Spleen (tissue), 11 donors: ENCODE results near the gene RAB3D. TPM values are rescaled to one million over a fixed set of nuclear protein-coding genes. Genes with fewer than 3 reads are reported as not detected.

Experiments
- DNase-seq: peaks from one replicate; pipeline ENCODE4 v3.0.0-alpha.2; 2020
- H3K27ac ChIP-seq, 8 donors: fragments of 200-600 bp; sonication (generic) in 7 of 8; 1 replicate in 4 of 8; 2 replicates in 4 of 8; pipeline versions ENCODE4 v1.5.0 to v1.8.0; 2016 to 2021; ENCODE audit warnings: inconsistent platforms in 4 of 8, mild to moderate bottlenecking in 4 of 8, moderate library complexity in 1 of 8
- H3K27me3 ChIP-seq, 7 donors: fragments of 200-600 bp; sonication (generic) in 6 of 7; replicated peaks in 1 of 7; 1 replicate in 4 of 7; 2 replicates in 3 of 7; pipeline versions ENCODE4 v1.5.0 to v1.8.0; 2016 to 2021; ENCODE audit warnings: inconsistent platforms in 3 of 7, mild to moderate bottlenecking in 1 of 7
- H3K36me3 ChIP-seq, 6 donors: fragments of 200-600 bp; sonication (generic) in 5 of 6; 1 replicate in 4 of 6; 2 replicates in 2 of 6; pipeline versions ENCODE4 v1.5.0 to v1.8.0; 2016 to 2021; ENCODE audit warnings: inconsistent platforms in 2 of 6
- H3K4me1 ChIP-seq, 6 donors: fragments of 200-600 bp; sonication (generic) in 5 of 6; 1 replicate in 3 of 6; 2 replicates in 3 of 6; pipeline versions ENCODE4 v1.5.0 to v1.8.0; 2016 to 2021; ENCODE audit warnings: inconsistent platforms in 3 of 6
- H3K4me3 ChIP-seq, 8 donors: fragments of 200-600 bp; sonication (generic) in 7 of 8; 1 replicate in 4 of 8; 2 replicates in 4 of 8; pipeline versions ENCODE4 v1.5.0 to v1.8.0; 2016 to 2021; ENCODE audit warnings: inconsistent platforms in 4 of 8, mild to moderate bottlenecking in 4 of 8, moderate library complexity in 2 of 8
- H3K9me3 ChIP-seq, 8 donors: fragments of 200-600 bp; sonication (generic) in 7 of 8; 1 replicate in 4 of 8; 2 replicates in 4 of 8; pipeline versions ENCODE4 v1.5.0 to v1.8.0; 2016 to 2021; ENCODE audit warnings: inconsistent platforms in 4 of 8
- POLR2A ChIP-seq, 3 donors: fragments of 450-650 bp; IDR thresholded peaks; one replicate each; pipeline ENCODE4 v1.5.1; 2017; ENCODE audit warnings: antibody characterized with exemption in 3 of 3, mild to moderate bottlenecking in 1 of 3
- POLR2AphosphoS5 ChIP-seq, 3 donors: sonication (generic); formaldehyde crosslinking; IDR thresholded peaks; one replicate each; pipeline ENCODE4 v1.5.1; 2017; ENCODE audit warnings: antibody characterized with exemption in 3 of 3
- WGBS, 5 donors: extraction: QIAGEN DNeasy Blood & Tissue Kit in 3 of 5; methylation state at CpG; one replicate each; pipeline versions ENCODE4 v1.1.5 to v1.1.7; 2013 to 2018; 5-methylcytosine and 5-hydroxymethylcytosine counted together
- intact Hi-C: fragments of 100-400 bp; cut with DNase I; formaldehyde crosslinking; loops from one replicate; pipeline ENCODE4 v1.15.0; 2023; ENCODE audit warnings: low total_unique reads
- polyA plus RNA-seq, 3 donors: library from polyadenylated mRNA; stranded (reverse); fragments of 200-250 nt; gene quantifications; one replicate each; pipeline ENCODE4 v1.2.1, GENCODE V29; 2013
- total RNA-seq, 7 donors: library from RNA; depleted of rRNA in 3 of 7; stranded (reverse); fragments of >200 nt in 3 of 7; fragmentation: NEBNext Ultra II Directional in 4 of 7; extraction: Animal tissue kit (Norgen Biotek cat#: 25700) in 4 of 7; gene quantifications; one replicate each; pipeline versions ENCODE4 v1.1.0 to v1.2.1, GENCODE V29; 2016 to 2021
- TF ChIP-seq, protein P1 (sequence below), 11 experiments: fragments of 200-600 bp in 7 of 11; fragments of 450-650 bp in 4 of 11; sonication (generic) in 4 of 11; IDR thresholded peaks in 8 of 11; conservative IDR thresholded peaks in 3 of 11; 1 replicate in 7 of 11; 2 replicates in 4 of 11; pipeline versions ENCODE4 v1.4.0 to v1.8.0; 2016 to 2021; ENCODE audit warnings: antibody characterized with exemption in 11 of 11, inconsistent platforms in 4 of 11, mild to moderate bottlenecking in 1 of 11
- donor health status: healthy with polysubstance abuse.
- donor health status: DM: no; HTN: no; CAD: no; lungs with moderate emphysema.
- donor health status: DM: no; HTN: no; CAD: no.
- donor health status: Bipolar disorder and iron deficiency.
- donor health status: healthy.
- donor health status: DM: no; HTN: no; CAD: no.
- donor health status: DM: yes; HTN: yes; CAD: no.

Gene RAB3D
- total and polyA plus RNA-seq, 10 donors = 2.5 to 51.3 (median 33.5) TPM

DNA sequence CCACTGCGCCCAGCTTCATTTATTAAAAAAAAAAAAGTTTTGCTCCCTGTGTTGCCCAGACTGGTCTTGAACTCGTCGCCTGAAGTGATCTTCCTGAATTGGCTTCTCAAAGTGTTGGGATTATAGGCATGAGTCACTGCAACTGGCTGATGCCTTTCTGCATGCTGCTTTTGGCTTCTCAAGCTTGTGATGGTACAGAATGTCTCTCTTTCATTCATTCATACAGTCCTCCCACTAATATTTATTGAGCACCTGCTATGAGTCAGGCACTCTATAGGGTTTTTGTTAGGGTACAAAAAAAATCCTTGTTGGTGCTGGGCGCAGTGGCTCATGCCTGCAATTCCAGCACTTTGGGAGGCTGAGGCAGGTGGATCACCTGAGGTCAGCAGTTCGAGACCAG, 34.5 kb downstream of the RAB3D start:
- intact Hi-C loops = no loop called here
- Histone ChIP-seq H3K27me3 (peaks cover 0 to 7% (median 0%) of the 10 kb centered on the region in 7 donors), H3K36me3 (peaks cover 0 to 9% (median 0%) of the 10 kb centered on the region in 6 donors), H3K9me3 (no peaks in the 10 kb centered on the region), H3K27ac (no peak overlapping the region), H3K4me3 (no peak overlapping the region), H3K4me1 (peaks cover 0 to 13% (median 0%) of the 10 kb centered on the region in 6 donors)
- no peak for DNase-seq
- TF ChIP-seq, protein P1, sequence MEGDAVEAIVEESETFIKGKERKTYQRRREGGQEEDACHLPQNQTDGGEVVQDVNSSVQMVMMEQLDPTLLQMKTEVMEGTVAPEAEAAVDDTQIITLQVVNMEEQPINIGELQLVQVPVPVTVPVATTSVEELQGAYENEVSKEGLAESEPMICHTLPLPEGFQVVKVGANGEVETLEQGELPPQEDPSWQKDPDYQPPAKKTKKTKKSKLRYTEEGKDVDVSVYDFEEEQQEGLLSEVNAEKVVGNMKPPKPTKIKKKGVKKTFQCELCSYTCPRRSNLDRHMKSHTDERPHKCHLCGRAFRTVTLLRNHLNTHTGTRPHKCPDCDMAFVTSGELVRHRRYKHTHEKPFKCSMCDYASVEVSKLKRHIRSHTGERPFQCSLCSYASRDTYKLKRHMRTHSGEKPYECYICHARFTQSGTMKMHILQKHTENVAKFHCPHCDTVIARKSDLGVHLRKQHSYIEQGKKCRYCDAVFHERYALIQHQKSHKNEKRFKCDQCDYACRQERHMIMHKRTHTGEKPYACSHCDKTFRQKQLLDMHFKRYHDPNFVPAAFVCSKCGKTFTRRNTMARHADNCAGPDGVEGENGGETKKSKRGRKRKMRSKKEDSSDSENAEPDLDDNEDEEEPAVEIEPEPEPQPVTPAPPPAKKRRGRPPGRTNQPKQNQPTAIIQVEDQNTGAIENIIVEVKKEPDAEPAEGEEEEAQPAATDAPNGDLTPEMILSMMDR (IDR thresholded peaks at IDR 0.05 in 8 of 11, conservative IDR thresholded peaks at IDR 0.05 in 3 of 11) = no peak
- TF ChIP-seq POLR2A (IDR thresholded peaks at IDR 0.05) = no peak
- no peak for TF ChIP-seq POLR2AphosphoS5 (IDR thresholded peaks at IDR 0.05)
- 91 to 97% (median 95%) methylated on average over 5 of the region's 5 CpGs for WGBS, 5 donors

DNA sequence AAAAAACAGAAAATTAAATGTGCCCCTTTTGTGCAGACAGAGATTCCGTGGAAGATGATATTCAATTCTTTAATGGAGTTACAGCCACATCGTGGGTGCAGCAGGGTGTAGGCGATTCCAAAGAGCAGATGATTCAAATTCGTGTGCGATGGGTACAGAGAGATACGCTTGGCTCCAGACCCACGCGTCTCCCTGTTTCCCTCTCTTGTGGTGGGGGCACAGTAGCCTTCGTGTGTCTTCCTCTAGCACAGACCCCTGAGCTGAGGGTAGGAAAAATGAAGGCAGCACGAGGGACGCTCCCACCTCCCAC, 38.7 kb downstream of the RAB3D start:
- Histone ChIP-seq H3K4me1 (peaks cover 0 to 35% (median 10%) of the 10 kb centered on the region in 6 donors), H3K27me3 (no peaks in the 10 kb centered on the region), H3K9me3 (no peaks in the 10 kb centered on the region), H3K36me3 (no peaks in the 10 kb centered on the region), H3K4me3 (no peak overlapping the region), H3K27ac (peak overlapping the region in 1 of 8 donors; percentile 31)
- WGBS, 5 donors = 71 to 83% (median 78%) methylated on average over 11 of the region's 11 CpGs
- intact Hi-C loops = no loop called here
- DNase-seq = no peak
- TF ChIP-seq, protein P1 (IDR thresholded peaks at IDR 0.05 in 8 of 11, conservative IDR thresholded peaks at IDR 0.05 in 3 of 11) = no peak
- TF ChIP-seq POLR2AphosphoS5 (IDR thresholded peaks at IDR 0.05) (no peak), POLR2A (IDR thresholded peaks at IDR 0.05) (no peak)

DNA sequence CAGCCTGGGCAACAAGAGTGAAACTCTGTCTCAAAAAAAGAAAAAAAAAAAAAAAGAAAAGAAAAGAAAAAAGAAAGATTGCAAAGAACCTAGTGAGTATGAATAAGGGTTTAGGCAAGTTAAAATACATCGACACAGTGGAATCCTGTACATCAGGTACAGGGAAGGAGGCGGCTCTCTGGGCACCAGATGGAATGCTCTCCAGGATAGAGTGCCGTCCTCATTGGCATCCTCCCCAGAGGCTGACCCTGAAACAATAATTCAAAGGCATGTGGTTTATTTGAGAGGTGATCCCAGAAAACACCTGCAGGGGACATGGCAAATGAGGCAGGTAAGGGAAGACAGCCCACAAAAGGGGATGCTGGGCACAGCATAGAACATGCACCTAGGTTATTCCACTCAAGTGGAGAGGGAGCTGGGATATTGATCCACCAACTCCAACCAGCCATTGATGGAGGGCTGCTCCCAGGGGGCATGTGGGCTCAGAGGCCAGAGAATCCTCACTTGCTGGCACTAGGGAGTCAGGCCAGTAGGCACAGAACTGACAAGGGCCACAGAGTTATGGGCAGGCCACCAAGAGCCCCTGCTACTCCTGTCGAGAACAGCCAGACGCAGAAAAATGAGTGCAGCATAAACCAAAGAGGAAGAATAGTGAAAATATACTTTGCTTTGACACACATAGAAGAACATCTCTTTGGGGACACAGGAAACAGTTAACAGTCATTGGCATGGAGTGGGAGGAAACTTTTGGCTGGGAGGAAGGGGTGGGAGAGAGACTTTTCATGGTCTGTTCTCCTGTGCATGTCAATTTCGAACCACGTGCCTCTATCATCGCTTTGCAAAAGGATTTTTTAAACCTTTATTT, 39.3 kb downstream of the RAB3D start:
- 52 to 71% (median 61%) methylated on average over 8 of the region's 8 CpGs for WGBS, 5 donors
- Histone ChIP-seq H3K4me1 (peaks cover 0 to 40% (median 13%) of the 10 kb centered on the region in 6 donors), H3K9me3 (no peaks in the 10 kb centered on the region), H3K4me3 (no peak overlapping the region), H3K27me3 (no peaks in the 10 kb centered on the region), H3K27ac (peak overlapping the region in 1 of 8 donors; percentile 31), H3K36me3 (no peaks in the 10 kb centered on the region)
- TF ChIP-seq POLR2A (IDR thresholded peaks at IDR 0.05) = no peak
- no peak for TF ChIP-seq POLR2AphosphoS5 (IDR thresholded peaks at IDR 0.05)
- TF ChIP-seq, protein P1 (IDR thresholded peaks at IDR 0.05 in 8 of 11, conservative IDR thresholded peaks at IDR 0.05 in 3 of 11) = no peak
- no peak for DNase-seq
- intact Hi-C loops = no loop called here

GRCh38 chr19:11296264-11296663, 43.2 kb downstream of the RAB3D start:
- Histone ChIP-seq H3K9me3 (no peaks in the 10 kb centered on the region), H3K36me3 (no peaks in the 10 kb centered on the region), H3K27me3 (peaks cover 0 to 16% (median 0%) of the 10 kb centered on the region in 7 donors), H3K4me1 (peaks cover 0 to 73% (median 29%) of the 10 kb centered on the region in 6 donors), H3K27ac (peak overlapping the region; percentile 42 to 86 (median 68)), H3K4me3 (peak overlapping the region in 1 of 8 donors; percentile 6)
- TF ChIP-seq POLR2A (IDR thresholded peaks at IDR 0.05) = no peak
- TF ChIP-seq POLR2AphosphoS5 (IDR thresholded peaks at IDR 0.05) = peak in 1 of 3 donors; percentile 21
- TF ChIP-seq, protein P1 (IDR thresholded peaks at IDR 0.05 in 8 of 11, conservative IDR thresholded peaks at IDR 0.05 in 3 of 11) = no peak
- intact Hi-C loops = no loop called here
- DNase-seq = no peak
- WGBS, 5 donors = 40 to 72% (median 44%) methylated on average over 7 of the region's 7 CpGs
